NCI-H2227 (cell line): Measurements from ENCODE around the gene HAO1.
"Not testable (repeated sequence)": the region's sequence is repeated elsewhere in the genome, so short reads cannot be mapped to it uniquely, and the experiment has no call there.

ENCODE experiments used
- DNase-seq: peaks from one replicate; lab custom pipeline; 2025; ENCODE audit not compliant: unreplicated experiment; lab: John Stamatoyannopoulos, UW

The HAO1 gene

DNA sequence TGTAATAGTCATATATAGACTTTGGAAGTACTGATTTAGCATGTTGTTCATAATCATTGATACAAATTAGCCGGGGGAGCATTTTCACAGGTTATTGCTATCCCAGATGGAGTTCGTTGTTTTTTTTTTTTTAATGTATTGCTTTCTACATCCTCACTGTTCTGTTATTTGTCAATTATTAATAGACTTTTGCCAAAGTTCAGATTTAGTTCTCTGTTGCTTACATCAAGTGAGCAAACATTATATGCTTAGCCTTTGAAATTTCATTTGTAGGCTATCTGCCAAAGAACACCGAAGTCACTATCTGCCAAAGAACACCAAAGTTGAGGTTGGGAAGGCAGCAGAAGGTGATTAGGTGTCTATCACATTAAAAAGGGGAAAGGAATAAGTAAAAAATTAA is at the start of gene HAO1:
HAO1 (minus strand) TSS at position 118 of the 400 bp plus-strand sequence; CDS start at position 82, 36 bp downstream.
- DNase-seq: no peak

DNA sequence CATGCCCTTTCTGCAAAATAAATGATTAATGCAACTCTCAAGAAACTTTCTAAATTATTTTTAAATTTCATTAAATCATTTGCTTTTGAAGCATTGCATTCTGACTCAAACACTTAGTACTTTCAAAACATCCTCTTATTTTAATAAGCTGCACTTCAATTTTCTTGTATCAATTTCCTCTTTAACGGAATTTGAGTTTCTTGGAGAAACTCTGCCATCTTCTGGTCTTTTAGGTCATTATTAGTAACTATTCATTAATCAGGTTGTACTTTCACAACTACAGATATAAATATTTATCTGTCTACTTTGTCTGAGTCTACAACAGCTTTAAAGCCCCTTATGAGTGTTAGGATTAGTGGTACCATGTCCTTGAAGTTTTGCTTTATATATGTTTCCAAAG is 49.1 kb upstream of the HAO1 start:
- no peak for DNase-seq

DNA sequence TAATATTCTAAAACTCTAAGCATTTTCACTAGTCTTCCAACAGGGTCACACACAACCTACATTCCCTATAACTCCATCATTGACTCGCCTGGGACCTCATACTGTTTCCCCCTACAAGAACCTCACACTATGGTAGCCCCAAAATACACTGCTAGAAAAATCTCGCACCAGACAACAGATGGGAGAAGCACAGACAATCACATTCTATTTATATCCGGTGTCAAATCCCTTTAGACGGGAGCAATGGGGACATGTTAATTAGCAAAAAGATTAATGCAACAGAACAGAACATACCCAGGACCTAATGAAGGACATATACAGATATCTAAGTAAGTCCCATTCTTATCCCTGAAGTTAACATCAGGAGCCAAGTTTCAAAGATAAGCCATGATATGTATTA is 45.7 kb upstream of the HAO1 start:
- DNase-seq: no peak

DNA sequence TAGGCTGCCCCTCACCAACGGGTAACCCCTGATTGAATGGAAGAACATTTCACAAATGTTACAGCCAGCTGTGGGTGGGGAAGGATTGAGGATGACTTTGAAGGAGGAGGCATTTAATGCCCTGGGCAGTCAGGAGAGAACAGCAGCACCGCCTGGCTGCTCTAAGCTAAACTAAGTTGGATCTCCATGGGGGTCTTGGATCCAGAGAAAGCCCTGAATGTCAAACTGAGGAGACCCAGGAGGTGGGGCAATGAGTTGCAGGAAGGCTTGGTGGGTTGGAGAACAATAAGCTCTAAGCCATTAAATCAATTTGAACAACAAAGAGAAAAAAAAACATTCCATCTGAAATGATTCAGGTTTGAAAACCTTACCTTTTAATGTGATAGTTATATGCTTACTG is 43.9 kb upstream of the HAO1 start:
- DNase-seq: no peak

DNA sequence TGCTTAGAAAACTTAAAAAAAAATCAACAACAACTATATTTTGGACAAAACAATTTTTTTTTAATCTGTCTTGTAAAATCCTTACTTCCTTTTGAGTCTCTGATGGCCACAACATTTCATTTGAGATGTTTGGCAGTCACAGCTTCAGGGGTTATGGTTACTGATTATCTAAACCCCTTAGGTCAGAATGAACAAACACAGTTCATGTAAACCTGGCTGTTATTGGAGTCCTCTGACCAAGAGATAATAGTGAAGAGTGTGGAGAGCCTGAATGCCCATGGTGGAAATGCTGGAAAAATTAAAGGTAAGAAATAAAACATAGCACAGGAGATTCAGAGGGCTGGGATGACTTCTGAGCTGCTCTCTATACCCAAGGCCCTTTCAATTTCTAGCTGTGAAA is 41.1 kb upstream of the HAO1 start:
- no peak for DNase-seq

DNA sequence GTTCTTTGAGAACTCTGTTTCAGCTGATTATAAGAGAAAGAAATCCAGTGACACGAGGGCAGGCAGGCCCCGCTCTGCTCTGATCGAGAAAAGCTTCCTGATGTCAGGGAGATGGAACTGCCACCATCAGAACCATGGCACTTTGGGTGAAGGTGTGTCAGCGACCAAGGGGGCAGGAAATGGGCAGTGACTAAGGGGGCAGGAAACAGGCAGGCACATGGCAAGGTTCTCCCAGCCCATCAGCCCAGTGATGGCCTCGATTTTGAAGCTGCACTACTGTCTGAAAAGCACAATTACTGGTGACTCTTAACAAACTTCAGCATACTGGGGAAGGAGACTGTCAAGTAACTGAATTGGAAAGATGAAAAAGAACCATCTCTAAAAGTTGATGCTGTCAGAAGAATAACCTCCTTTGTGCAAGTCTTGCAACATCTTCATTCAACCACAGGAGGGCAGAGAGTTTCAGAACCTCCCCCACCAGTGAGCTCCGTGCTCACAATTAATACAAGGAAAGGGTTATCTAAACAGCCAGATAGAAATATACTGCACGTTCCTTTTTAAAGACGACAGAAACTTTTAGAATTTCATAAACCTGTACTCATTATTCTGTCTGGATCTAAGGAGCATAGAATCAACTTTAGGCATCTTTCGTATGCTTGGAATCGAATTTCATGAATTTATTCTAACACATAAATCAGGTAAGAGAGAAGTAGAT is 40.2 kb upstream of the HAO1 start:
- peak; percentile 30 for DNase-seq

DNA sequence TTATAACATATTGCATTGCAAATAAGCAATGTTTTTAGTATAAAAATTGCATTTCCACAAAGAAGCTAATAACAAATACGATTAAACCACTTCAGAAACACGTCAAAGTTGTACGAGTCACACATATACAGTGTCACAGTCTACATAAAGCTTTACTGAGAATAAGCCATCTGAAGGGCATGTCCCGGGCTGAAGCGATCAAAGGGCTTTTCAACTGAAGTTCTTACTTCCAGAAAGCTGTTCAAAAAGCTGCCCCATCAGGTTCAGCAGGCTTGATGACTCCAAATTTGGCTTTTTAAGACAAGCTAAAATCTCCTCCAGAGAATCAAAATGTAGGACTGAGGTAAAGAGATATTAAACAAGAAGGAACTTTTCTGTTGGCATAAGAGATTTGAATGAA is 37.5 kb upstream of the HAO1 start:
- no peak for DNase-seq

DNA sequence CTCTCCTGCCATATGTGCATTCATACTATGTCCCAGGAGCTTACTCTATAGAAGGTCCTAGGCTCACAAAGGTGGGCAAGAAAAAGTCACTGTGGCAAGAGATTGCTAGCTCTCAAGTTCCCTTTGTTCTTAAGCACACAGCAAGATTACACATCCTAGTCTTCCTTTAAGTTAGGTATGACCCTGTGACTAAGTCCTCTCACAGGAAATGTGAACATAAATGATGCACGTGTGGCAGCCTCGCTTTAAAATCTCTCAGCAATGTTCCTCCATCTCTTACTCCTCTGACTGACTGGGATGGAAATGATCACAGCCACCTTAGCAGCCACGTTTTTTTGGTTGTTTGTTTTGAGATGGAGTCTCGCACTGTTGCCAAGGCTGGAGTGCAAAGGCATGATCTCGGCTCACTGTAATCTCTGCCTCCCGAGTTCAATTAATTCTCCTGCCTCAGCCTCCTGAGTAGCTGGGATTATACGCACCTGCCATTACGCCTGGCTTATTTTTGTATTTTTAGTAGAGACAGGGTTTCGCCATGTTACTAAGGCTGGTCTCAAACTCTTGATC is 35.7 kb upstream of the HAO1 start:
- no peak for DNase-seq

DNA sequence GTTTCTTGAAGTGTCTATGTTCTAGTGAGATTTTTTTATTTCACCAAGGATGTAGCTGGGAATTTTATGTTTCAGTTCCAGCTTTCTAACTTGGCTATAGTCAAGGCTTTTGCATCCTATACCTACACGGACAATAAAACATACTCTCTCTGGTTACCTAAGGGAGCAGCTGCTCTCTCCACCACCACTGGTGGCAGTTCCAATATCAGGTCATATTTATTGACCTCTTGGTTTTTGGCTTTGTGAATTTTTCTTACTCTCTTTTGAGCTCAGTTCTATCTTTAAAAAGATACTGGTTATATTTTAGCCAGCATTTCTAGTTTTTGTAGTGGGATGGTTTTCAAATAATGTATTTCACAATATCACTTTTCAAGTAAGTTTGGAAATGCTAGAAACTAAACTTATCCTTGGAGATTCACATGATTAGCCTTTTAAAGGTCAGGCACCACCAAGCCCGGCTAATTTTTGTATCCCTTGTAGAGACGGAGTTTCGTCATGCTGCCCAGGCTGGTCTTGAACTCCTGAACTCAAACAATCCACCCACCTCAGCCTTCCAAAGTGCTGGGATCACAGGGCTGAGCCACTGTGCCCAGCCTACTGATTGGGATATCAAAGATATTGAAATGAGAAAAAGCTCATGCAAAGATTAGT is 34.7 kb upstream of the HAO1 start:
- no peak for DNase-seq

DNA sequence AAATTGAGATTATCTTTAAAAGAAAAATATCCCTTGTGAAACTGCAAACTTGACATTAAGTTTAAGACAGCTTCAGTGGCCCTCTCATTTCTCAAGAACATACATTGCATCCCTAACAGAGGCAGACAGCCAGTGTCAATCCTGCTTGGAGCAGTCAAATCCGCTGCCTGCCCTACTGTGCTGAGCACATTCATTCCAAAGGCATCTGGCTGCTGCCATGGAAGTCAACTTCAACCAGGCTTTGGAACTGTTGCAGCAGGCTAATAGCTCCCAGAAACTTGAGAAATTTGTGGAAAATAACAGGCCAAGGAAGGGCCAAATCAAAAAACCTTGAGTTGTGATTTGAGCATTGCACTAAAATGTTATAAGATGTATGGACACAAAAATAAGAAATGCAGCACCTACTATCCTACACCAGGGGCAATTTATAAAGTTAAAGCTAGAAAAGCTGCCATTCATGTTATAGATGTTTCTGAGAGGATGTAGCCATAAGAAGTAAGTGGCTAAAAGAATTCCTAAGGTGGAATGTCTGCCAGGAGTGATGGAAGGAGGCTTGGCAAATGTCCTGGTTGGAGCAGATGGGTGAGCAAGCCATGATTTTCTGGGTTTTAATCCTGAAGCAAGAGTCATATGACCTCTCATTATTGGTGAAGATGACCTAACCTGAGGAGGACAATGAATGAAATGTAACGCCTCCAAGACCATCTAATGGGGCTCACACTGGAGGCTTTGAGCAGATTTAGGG is 31.4 kb upstream of the HAO1 start:
- no peak for DNase-seq

DNA sequence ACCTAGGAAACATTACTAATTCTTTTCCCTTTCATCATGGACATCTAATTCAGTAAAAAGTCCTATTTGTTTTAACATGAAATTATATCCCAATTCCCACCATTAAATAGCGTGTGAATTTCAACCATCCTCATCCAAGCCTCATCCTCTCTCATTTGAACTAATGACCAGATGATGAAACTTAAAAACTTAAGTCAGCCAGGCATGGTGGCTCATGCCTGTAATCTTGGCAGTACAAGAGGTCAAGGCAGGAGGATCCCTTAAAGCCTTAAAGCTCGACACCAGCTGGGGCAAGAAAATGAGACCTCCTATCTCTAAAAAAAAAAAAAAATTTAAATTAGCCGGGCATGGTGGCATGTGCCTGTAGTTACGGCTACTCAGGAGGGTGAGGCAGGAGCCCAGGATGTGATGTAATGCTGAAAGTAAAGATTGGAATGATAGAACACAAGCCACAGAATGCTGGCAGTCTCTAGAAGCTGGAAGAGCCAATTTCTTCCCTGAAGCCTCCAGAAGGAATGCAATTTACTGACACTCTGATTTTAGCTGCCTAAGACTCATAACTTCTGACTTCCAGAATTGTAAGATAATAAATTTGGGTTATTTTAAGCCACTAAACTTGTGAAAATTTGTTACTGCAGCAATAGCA is 27.1 kb upstream of the HAO1 start:
- DNase-seq: no peak

DNA sequence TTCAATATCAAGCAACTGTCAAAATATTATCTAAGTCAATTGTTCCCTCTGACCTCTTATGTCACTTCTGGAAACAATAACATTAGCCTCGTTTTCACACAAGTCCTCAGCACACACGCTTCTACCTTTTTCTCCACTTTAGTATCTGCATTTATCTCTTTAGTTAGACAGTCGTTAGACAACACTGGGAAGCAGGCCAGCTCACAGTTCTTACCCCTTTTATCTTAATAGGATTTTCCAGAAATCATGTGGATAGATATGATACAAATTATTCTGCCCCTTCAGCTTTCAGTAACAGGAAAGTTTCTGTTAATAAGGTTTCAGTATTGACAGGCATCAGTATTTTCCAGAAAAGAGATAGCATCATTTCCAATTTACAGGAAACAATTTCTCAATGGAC is 25.9 kb upstream of the HAO1 start:
- DNase-seq: no peak

DNA sequence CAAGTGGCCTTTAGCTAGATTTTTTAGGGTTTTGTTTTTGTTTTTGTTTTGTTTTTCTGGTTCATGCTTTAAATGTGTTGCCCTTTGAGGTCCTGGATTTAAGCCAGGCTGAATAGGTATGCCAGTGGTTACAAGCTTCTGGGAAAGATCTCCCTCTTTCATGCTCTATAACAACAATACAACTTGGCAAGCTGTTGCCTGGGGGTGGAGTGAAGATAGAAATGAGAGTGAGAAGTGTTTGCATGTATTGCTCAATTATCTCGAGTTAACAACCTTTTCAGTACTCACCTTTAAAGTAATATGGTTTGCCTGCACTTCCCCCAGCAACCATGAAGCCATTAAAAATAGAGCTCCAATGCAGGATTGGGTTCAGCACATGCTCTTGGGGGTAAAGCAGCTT is 19.2 kb upstream of the HAO1 start:
- DNase-seq: no peak

DNA sequence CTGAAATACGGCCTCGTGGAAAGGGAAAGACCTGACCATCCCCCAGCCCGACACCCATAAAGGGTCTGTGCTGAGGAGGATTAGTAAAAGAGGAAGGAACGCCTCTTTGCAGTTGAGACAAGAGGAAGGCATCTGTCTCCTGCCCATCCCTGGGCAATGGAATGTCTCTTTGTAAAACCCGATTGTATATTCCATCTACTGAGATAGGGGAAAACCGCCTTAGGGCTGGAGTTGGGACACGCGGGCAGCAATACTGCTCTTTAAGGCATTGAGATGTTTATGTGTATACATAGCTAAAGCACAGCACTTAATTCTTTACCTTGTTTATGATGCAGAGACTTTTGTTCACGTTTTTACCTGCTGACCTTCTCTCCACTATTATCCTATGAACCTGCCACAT is 16.3 kb upstream of the HAO1 start:
- DNase-seq: not testable (repeated sequence)

DNA sequence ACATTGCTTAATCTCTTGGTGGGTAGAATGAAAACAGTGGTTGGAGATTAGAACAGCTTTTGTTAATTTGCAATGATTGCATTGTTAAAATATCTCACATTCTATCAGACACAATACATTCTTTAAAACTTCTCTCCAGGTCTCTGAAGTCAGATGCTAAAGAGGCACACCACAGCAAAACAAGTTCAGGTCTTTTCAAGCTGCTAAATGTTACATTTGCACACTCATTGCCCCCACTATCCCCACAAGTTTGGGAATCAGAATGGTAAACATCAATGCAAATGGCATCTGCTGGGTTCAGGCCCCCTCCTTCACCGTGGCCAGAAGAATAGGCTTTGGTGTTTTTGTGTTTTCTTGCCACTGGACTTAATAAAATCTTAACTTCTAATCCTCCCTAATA is 10.1 kb upstream of the HAO1 start:
- no peak for DNase-seq

DNA sequence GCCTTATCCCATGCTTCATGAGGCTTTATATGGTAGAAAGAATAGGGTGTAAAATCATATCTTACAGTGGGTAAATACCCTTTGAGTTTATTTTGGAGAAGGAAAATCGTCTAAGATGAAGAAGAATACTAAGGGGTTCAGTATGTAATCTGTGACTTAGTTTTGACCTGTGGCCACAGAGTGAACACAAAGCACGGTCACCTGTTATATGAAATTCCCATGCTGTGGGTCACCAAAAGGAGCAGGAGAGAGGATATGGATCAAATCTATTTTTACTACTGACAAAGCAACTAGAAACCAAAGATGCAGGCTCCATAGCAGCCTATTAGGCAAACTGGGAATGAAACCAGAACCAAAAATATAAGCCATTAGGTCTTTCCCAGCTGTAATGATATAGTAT is 3.6 kb upstream of the HAO1 start:
- no peak for DNase-seq

DNA sequence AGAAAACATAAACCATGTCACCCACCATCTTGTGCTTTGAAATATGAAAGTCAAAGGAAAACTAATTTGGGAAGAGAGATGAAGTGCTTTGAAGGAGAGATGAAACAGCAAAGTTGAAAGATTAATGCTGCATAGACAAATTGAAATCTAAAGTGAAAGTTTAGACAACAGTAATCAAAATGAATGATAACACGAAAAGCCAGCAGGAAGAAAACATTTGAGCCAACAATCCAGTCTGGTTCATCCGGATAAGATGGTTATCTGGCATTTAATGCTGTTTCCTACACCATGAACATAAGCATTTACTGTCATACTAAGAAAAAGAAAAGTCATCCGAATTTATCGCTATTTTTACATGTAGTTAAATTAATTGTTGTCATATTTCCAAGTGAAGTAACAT is 595 bp downstream of the HAO1 start:
- no peak for DNase-seq

DNA sequence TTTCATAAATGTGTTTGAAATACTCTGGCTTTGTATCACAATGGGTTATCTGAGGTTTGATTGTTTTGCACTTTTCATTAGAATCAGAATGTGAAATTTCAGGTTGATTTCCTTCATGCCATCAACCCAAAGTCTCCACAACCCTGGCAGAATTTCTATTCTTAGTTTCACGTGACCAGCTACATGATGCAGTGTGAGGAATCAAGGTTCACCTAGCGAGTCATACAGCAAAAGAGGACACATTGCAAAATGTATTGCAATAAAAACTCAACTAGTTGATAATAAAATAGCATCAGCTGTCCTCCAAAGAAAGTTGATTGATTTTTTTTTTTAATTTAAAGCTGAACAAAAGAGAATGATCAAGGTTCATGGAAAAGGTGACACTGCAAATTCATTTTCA is 2.2 kb downstream of the HAO1 start:
- DNase-seq: no peak

DNA sequence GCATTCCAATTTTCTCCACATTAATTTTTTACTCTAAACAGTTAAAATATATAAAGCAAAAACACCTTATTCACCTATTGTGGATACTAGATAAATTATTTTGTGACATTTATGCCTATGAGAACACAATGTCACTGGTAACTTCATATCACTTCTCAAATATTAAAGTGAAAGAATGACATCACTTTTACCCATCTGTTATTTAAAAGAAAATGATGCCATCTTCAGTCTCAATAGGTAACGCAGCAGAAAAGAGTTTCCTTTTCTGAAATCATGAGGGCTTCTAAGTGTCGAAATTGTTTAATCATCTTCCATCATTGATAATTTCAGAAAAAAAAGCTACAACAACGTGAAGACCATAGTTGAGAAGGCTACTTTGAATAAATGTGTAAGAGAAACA is 2.9 kb downstream of the HAO1 start:
- no peak for DNase-seq

DNA sequence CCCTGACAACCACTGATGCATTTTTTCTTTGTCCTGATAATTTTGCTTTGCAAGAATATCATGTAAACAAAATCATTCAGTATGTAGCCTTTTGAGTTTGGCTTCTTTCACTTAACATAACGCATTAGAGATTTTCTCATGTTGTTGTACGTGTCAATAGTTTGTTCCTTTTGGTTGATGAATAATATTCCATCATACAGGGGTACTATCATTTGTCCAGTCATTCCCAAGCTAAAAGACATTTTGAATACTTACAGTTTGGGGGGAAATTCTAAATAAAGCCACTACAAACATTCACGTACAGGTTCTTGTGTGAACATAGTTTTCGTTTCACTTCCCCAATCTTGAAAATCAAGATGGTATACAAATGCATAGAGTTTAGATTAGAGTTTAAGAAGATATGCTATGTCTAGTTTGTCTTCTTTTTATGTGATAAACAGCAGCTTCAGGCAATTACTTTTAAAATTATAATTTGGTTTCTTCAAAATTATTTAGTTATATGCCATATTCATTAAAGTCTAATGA is 5.2 kb downstream of the HAO1 start:
- no peak for DNase-seq

DNA sequence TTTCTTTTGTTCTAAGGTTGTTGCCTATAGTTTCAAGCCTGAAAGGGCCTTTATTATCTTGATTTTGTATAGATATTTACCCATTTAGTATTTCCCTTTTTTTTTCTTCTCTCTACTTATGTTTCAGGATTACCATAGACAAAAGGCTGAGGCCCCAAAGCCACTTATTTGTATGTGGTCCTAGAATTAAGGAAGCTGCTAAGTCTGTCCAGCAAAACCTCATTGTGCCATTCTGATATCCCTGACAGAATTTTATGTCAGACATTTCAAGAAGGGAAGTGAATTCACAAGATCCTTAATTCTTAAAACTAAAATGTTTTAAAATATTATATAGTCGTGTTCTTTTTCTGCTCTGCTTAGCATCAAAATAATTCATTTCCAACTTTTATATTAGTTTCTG is 6.9 kb downstream of the HAO1 start:
- no peak for DNase-seq
